ENCODE data around the gene CNTN1. TPM values are rescaled to one million over a fixed set of nuclear protein-coding genes. Genes with fewer than 3 reads are reported as not detected.

The CNTN1 gene
- total and polyA plus RNA-seq, 3 donors from 2014 or later: 12.0 to 24.1 (median 21.7) TPM

DNA sequence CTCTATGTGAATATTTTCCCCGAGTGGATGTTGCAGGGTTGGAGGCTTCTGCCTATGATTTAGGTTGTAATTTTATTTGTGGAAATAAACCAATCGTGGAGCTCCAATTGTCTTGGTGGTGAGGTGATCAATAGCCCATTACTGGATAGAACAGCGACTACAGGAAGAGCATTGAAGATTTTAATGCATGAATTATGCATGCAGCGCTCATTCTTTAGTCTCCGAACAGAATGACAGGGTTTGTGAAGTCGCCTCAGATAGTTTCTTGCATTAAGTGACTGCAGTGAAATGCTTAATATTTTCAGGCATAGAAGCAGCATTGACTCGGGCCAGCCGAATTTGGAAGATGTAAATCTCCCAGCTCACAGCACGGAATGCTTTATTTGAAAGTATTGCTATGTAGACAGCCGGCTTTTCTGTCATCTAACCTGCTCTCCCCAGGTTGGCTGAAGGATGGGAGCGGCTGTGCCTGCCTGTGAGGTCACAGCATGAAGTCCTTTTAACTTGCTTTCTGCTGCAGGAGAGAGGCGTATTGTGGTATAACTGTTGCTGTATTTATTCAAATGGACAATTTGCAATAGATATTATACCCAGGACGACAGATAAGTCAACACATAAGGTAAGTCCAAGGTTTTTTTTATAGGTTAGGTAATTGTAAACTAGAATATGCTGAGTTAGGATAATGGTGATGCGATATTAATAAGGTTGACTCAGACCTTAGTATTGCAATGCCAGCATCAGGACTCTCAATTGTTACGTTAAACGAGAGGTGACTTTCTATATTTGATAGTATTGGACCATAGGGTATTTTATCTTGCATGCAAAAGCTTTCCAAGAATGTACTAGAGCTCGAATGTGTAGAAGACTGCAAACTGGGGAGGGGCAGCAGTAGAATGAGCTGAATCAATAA lies 135.7 kb downstream of the CNTN1 start:
- no peaks in the 10 kb centered on the region for H3K27me3 ChIP-seq
- no peaks in the 10 kb centered on the region for H3K36me3 ChIP-seq (ENCODE audit: low read depth, missing control alignments)
- H3K4me3 ChIP-seq: no peak overlapping the region
- intact Hi-C loops (cut with DNase I; ENCODE audit: low total_unique reads): no loop called here
- TF ChIP-seq POLR2A (IDR thresholded peaks at IDR 0.05): no peak
- TF ChIP-seq, protein P1, sequence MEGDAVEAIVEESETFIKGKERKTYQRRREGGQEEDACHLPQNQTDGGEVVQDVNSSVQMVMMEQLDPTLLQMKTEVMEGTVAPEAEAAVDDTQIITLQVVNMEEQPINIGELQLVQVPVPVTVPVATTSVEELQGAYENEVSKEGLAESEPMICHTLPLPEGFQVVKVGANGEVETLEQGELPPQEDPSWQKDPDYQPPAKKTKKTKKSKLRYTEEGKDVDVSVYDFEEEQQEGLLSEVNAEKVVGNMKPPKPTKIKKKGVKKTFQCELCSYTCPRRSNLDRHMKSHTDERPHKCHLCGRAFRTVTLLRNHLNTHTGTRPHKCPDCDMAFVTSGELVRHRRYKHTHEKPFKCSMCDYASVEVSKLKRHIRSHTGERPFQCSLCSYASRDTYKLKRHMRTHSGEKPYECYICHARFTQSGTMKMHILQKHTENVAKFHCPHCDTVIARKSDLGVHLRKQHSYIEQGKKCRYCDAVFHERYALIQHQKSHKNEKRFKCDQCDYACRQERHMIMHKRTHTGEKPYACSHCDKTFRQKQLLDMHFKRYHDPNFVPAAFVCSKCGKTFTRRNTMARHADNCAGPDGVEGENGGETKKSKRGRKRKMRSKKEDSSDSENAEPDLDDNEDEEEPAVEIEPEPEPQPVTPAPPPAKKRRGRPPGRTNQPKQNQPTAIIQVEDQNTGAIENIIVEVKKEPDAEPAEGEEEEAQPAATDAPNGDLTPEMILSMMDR (IDR thresholded peaks at IDR 0.05): no peak
- DNase-seq: no peak
- no peaks in the 10 kb centered on the region for H3K9me3 ChIP-seq
- H3K4me1 ChIP-seq: peaks cover 4% of the 10 kb centered on the region
- no peak overlapping the region for H3K27ac ChIP-seq
- WGBS, 2 donors: 46 to 55% methylated on average over 17 of the region's 17 CpGs

DNA sequence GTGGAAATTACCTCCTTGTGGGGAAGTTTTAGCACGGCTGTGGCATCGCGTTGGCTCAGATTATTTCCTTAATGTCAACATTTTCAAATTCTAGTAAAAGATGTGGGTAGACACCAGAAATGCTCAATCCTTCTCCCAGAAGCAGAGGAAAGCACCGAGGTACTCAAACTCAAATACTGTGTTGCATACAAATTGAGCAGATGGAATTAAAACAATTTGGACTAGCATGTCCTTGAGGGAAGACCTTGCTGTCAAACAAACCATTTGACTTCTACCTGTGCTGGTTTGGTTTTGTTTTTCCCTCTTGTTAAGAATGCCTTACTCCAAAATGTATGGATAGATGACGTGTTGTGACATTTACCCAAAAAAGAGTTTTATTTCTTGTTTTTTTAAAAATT lies 136.4 kb downstream of the CNTN1 start:
- no peak overlapping the region for H3K4me3 ChIP-seq
- no peak for DNase-seq
- intact Hi-C loops (cut with DNase I; ENCODE audit: low total_unique reads): no loop called here
- TF ChIP-seq, protein P1 (IDR thresholded peaks at IDR 0.05): no peak
- no peak for TF ChIP-seq POLR2A (IDR thresholded peaks at IDR 0.05)
- H3K4me1 ChIP-seq: peaks cover 4% of the 10 kb centered on the region
- no peaks in the 10 kb centered on the region for H3K9me3 ChIP-seq
- no peak overlapping the region for H3K27ac ChIP-seq
- H3K27me3 ChIP-seq: no peaks in the 10 kb centered on the region
- 67 to 73% methylated on average over 5 of the region's 5 CpGs for WGBS, 2 donors
- H3K36me3 ChIP-seq (ENCODE audit: low read depth, missing control alignments): no peaks in the 10 kb centered on the region

DNA sequence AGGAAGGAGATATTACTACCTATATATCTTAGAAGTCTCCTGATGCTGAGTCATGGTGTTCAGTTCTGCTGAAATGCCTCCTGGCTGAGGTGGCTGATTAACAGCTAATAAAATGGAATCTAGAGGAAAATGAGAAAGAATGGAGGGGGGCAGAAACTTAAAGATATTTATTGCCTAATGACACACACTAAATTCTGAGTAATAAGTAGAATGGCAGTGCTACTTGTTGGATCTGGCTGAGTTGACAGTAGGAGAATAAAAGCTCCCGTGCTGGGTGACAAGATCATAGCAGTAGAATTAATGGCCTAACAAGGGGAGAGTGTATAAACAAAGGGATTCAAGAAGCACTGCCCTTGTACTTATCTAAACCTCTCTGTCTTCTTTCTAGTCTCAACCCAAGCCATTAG lies 137.5 kb downstream of the CNTN1 start:
- DNase-seq: no peak
- Histone ChIP-seq H3K36me3 (ENCODE audit: low read depth, missing control alignments) (no peaks in the 10 kb centered on the region), H3K27me3 (no peaks in the 10 kb centered on the region), H3K4me3 (no peak overlapping the region), H3K27ac (no peak overlapping the region), H3K4me1 (peaks cover 4% of the 10 kb centered on the region), H3K9me3 (no peaks in the 10 kb centered on the region)
- WGBS, 2 donors: 31 to 47% methylated on average over 1 of the region's 1 CpG
- TF ChIP-seq POLR2A (IDR thresholded peaks at IDR 0.05): no peak
- TF ChIP-seq, protein P1 (IDR thresholded peaks at IDR 0.05): no peak
- intact Hi-C loops (cut with DNase I; ENCODE audit: low total_unique reads): no loop called here

DNA sequence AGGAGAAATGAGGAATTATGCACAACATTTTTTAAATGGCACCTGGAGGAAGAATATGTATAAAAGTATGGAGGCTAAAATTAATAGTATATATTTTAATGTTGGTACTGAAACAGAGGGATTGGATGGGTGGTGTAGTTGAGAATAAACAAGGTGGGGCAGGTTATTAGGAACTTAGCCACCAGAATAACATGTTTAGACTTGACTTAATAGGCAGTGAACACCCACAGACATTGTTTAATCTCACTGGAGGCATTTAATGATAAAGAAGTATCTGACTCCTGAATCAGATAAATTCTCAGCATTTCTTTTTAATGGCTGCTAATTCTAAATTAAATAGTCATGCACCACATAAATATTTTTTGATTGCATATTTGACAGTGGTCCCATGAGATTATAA lies 139.7 kb downstream of the CNTN1 start:
- no peaks in the 10 kb centered on the region for H3K36me3 ChIP-seq (ENCODE audit: low read depth, missing control alignments)
- H3K9me3 ChIP-seq: no peaks in the 10 kb centered on the region
- H3K4me3 ChIP-seq: no peak overlapping the region
- intact Hi-C loops (cut with DNase I; ENCODE audit: low total_unique reads): no loop called here
- H3K27me3 ChIP-seq: no peaks in the 10 kb centered on the region
- H3K27ac ChIP-seq: no peak overlapping the region
- H3K4me1 ChIP-seq: peaks cover 4% of the 10 kb centered on the region
- TF ChIP-seq, protein P1 (IDR thresholded peaks at IDR 0.05): no peak
- no peak for TF ChIP-seq POLR2A (IDR thresholded peaks at IDR 0.05)
- DNase-seq: no peak

DNA sequence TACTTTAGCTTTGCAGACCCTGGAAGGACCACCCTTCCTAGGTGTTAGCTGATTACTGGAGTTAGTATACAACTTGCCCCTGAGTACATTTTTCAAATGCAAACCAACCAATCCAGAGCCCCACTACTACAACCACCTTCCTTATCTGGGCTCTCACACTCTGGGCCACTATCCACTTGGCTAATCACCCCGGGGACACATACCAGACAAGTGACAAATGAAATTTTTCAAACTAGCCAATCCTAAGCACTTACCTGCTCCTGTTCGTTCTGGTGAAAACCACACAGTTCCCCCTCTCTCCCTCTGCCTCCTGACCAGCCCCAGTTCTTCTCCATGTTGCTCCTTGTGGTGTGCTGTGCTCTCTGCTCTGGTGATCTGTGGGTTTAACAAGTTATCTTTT lies 140.4 kb downstream of the CNTN1 start:
- no peaks in the 10 kb centered on the region for H3K27me3 ChIP-seq
- no peak for DNase-seq
- H3K36me3 ChIP-seq (ENCODE audit: low read depth, missing control alignments): no peaks in the 10 kb centered on the region
- 80 to 90% methylated on average over 2 of the region's 2 CpGs for WGBS, 2 donors
- no peaks in the 10 kb centered on the region for H3K9me3 ChIP-seq
- H3K27ac ChIP-seq: no peak overlapping the region
- no peak overlapping the region for H3K4me3 ChIP-seq
- H3K4me1 ChIP-seq: peaks cover 4% of the 10 kb centered on the region
- no peak for TF ChIP-seq POLR2A (IDR thresholded peaks at IDR 0.05)
- TF ChIP-seq, protein P1 (IDR thresholded peaks at IDR 0.05): no peak
- intact Hi-C loops (cut with DNase I; ENCODE audit: low total_unique reads): no loop called here

All from testis (tissue), 3 donors.